DMS 273 (cell line): ENCODE results near the gene MACC1.

Source experiments
- DNase-seq: peaks from one replicate; lab custom pipeline; 2025; ENCODE audit not compliant: unreplicated experiment; lab: John Stamatoyannopoulos, UW

The MACC1 gene

DNA sequence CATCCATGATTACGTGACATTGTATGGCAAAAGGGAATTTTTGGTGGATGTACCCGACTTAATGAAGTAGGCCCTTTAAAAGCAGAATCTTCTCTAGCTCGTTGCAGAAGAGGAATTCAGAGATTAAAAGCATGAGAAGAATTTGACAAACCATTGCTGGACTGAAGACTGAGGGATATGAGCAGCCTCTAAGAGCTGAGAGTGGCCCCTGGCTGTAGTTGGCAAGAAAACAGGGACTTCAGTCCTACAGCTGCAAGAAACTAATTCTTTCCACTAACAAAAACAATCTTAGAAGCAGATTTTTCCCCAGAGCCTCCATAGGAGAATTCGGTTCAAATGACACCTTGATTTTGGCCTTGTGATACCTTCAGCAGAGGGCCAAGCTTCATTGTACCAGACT is 34.1 kb downstream of the MACC1 start:
- DNase-seq, result no peak

DNA sequence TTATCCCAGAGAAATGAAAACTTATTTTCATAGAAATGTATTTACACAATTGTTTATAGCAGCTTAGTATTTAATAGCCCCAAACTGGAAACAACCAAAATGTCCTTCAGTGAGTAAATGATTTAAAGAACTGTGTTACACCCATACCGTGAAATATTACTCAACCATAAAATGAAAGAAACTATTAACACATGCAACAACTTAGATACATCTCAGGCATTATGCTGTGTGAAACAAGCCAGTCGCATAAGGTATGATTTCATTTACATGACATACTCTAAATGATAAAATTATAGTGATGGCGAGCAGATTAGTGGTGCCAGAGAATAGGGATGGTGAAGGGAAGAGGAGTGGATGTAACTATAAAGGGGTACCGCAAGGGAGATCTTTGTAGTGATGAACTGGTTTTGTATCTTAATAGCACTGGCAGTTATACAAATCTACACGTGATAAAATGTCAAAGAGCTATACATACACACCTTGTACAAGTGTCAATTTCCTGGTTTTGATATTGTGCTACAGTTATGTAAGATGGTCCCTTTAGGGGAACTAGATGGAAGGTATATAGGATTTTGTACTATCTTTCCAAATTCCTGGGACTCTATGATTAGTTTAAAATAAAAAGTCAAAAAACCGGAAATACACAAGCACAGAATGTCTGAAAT is 40.5 kb downstream of the MACC1 start:
- no peak for DNase-seq

DNA sequence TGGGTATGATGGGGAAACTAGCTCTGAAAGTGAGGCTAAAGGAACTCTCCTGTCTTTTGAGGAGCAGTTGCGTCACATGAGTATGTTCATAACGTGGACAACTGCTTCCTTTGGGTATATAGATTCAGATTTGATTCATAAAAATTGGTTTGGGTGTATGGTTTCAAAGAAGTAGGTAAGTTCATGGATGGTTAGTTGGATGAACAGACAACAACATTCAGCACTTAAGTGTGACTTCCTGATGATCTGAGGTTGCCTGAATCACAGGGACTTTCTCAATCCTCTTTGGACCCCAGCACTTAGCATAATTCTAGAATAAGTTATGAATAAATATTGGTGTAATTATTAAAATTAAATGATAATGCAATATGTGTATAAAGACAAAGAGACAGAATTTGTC is 43.4 kb downstream of the MACC1 start:
- DNase-seq, result no peak

DNA sequence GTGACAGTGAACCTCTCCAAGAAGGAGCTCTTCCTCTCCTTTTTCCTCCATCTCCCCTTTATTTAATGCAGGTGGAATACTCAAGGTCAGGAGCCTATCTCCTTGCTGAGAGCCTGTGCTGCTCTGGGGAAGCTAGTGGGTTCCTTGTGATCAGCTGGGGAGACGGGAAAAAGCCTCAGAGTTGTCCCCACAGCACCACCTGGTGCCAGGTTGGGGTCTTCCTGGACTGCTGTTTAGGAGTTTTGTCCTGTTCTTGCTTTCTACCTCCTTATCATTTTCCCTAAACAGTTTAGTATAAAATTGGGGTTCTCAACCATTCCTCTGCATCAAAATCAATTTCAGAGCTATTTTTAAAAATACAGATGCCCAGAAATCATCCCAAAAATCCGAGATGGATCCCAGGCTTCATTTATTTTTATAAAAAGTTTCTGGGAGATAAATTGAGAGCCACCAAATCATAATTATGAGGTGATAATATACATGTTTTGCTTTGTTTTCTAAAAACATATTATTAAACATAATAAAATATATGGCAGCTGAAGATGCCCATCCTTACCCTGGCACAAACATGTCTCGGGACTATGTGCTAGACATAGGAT is 44.3 kb downstream of the MACC1 start:
- peak; percentile 80 for DNase-seq

DNA sequence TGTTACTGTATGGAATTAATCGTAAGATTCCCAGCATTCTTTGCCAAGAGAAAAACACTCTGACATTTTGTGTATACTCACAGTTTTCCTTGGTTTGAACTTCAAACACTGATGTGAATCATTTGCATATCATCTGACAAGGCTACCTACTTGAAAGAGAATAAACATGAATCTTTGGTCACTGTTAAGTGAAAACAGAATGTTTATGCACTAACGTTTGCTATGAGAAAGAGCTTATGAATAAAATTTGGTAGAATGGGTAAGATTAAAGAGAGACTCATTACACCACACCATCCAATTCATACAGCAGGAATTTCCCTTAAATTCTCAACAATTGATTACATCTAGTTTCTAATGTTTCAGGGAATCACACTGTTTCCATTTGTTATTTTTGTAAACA is 46.6 kb downstream of the MACC1 start:
- DNase-seq, result no peak

DNA sequence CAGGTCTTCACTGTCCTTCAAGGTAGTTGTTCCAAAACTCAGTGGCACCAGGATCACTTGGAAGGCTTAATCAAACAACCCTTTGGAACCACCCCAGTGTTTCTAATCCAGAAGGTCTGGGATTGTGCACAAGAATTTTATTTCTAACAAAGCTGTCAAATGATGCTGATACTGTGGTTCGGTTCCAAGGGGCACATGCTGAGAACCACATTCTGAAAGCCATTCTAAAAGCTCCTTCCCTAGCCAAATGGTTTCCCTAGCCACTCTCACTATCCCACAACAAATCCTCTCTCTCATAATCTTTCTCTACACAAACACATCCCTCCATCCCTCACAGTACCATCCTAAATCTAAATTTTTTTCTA is 52.1 kb downstream of the MACC1 start:
- no peak for DNase-seq

DNA sequence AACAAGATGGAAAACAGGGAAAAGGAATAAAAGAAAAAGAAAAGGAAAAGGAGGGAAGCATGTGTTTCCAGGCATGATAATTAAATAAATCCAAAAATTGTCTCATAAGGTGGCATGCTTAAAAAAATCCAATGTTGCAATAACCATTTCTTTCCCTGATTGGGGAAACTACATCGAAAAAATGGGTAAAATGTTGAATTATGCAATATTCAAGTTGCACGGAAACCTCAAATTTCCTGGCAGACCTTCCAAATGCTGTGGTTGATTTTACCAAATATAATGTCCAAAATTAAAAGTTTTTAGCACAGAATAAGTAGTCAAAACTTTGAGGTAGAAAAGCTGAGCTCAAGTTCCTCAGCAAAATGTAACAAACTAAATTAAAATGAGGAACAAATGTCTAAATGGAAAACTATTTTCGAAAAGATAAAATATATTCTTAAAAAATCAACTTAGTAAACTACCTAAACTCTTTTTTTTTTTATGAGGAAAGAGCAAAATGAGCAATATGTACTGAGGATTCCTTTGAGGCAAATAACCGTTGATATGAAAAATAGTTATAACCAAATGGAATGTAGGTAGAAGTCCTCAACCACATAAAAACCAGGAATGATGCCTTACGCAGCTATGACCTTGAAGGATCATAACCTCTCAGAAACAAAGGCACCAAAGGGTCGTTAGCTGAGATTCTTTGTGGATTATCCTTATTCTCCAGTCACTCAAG is 52.6 kb downstream of the MACC1 start:
- DNase-seq, result no peak

DNA sequence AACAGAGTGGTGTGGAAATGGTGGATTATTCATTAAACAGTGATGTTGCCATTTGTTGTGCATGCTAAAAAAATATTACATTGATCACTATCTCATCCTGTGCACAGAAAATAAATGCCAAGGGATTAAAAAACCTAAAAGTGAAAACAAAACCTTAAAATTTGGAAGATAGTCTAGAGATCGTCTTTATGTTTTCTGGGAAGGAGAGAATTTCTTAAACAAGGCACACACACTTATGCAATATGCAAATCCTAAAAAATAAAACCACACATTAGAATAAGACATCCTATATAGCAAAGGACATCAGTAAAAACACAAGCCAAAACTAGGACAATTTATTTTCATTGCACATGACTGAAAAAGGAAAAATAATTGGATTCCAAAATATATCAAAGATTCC is 54.5 kb downstream of the MACC1 start:
- no peak for DNase-seq

DNA sequence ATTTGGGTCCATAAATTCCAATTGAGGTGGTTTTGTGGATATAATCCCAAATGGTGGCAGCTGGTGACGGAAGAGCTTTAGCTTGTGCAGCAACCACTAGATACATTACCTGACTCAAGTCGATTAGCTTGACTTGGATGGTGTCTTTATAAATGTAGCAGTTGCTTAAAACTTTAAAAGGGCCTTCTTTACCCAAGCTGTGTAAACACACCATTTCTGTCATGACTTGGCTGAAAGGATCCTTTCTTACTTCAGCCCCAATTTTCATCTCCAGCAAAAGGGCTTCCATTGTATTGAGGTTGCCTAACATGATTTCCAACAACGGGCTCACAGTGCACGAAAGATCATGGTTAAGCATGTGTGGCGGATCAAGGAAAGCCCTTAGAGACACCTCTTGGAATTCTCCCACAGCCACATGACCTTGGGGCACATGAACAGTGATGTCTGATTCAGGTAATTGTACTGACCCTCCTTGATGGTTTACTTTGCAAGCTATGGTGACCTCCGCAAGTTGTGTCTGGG is 57.9 kb downstream of the MACC1 start:
- DNase-seq, result no peak

DNA sequence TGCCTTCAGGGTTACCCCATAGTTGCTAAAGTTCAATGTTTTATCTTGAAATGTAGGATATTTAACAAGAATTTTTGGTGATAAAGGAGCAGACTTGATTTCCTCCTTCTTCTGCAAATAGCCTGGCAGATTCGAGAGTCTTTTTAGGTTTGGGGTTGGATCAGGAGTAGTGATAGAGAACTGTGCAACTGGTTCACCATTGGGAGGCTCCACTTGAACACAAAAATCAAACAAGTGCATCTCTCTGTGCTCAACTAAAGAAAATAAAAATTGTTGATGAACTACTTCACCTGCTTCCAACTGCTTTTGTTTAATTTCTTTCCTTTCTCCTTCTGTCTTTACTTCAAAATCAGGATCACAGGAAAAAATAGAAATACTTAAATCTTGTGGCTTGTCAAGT is 58.5 kb downstream of the MACC1 start:
- DNase-seq, result no peak

DNA sequence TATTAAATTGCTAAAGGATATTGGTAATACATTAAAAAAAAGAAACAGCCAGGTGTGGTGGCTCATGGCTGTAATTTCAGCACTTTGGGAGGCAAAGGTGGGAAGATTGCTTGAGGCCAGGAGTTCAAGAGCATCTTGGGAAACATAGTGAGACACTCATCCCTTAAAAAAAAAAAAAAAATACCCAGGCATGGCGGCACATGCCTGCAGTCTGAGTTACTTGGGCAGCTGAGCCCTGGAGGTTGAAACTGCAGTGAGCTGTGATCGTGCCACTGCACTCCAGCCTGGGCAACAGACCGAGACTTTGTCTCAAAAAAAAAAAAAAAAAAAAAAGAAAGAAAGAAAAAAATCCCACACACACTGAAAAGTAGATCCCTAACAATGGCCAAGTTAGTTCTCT is 59.7 kb downstream of the MACC1 start:
- no peak for DNase-seq

DNA sequence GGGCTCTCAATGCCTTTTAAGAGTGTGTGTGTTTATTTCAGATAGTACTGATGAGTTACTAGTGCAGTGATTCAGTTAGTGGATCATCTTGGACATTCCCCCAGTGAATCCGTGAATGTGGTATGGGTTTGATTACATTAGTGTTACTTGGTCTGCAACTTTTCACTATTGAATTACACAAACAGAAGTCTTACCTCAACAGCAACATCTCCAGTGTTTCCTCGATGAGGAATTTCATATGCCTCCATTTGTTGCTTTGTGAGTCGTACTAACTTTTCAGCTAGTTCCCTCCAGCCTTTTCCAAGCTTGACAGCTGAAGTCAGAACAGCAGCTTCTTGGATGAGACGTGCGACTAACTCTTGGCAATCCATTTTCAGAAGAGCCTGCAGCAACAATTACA is 63.2 kb downstream of the MACC1 start:
- no peak for DNase-seq

DNA sequence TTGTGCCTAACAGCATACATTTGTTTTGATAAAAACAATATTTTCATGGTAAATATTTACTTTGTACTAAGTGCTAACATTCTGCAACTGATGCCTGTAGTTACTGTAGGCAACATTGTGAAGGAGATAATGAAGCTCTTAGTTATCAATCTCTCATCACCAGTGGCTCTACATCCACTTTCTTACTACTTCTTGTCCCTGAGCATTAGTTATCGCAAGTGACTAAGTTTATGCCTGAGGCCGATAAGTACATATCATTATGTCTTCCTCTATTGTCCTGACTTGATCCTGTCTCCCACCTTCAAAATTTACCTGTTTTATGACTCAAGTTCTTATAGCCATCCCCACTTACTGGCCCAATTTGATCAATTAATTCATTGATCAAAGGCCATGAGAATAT is 63.6 kb downstream of the MACC1 start:
- DNase-seq, result no peak

DNA sequence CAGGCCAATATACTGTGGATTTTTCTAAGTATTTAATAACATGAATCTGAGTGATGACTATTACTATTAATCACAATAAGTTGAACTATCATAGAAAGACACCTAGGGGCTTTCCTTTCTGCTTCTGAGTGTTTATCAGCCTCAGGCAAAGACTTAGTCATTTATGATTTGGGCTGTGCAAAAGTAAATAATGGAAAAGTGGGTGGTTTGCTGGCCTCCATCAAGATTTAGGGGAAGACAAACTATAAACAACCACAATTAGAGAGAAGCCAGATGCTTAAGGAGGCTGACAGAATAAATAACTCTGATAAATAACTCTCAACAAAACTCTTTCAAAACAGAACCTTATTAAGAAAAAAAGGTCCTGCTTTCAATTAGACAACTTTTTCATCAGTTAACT is 64.7 kb downstream of the MACC1 start:
- DNase-seq, result no peak

DNA sequence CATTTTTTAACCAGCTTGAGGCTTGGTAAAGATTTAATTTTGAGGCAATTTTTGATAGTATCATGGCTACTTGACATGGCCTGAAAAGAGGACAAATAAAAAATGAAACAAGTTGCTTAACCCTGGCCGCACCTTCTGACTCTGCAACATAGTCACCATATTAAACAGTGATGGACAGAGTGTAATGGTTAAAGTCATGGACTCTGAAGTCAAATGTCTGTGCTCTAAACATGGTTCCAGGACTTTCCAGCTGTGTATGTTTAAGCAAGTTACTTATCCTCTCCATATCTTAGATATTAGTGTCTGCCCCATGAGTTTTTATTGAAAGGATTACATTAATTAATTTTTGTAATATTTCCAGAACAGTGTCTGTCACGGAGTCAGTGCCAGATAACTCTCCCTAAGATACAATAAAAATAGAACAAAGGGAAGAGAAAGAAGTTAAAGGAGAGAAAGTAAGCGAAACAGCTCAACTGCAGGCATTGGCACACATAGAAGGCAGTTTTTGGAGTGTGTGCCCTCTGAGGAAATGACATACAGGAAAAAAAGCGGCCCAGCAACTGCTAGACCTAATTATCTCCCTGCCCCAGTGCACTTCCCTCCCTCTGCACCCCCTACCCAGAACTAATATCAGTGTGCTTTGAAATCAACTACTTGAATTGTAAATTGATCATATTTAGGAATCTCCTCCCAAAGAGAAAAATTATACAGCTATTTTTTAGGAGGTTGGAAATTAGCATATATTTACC is 65.3 kb downstream of the MACC1 start:
- no peak for DNase-seq

DNA sequence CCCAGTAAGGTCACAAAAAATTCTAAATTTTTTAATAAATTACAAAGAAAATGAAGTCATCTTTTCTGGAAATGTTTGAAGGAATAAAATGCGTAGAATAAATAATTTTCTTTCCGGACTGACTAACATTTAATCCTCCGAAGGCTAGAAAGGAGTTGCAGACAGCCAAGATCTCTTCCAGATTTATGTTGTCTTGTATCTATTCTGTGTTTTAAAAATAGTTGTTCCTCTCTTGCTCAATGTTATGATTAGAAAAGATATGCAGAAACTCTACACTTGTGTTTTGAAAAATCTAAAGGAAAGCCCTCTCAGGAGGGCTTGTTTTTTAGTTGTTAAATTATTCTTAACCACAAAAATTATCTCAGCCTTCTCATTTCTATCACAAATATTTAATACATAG is 70.7 kb downstream of the MACC1 start:
- no peak for DNase-seq

DNA sequence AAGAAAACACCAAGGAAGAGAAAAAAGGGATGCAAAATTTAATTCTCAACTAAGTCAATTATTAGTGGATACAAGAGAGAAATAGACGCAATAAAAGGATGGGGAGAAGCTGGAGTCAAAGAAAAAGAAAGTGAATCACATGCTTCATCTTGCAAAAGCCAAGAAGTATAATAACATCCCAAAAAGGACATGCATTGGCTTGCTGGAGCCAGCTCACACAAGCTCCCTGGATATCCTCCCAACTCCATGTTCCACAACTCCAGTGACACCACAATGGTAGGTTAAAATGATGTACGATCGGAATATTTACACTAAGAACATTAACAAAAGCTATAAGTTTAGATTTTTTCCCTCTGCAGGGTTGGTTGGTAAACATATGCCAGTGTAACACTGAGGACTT is 72.4 kb downstream of the MACC1 start:
- DNase-seq, result no peak

DNA sequence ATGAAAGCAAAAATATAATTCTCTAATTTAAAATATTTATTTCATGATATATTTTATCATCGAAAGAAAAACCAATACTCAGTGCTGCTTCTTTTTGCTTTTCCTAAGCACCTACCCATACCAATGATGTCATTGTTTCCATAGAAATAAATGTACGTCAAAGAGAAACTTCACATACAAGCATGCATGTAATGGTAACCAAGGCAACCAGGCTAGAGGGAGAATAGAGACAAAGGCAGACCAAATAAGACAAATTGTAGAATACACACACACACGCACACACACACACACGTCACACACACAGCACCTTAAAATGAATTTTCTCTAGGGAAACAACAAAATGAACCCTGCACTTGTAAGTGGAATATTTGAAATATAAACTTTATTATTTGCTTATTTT is 75.5 kb downstream of the MACC1 start:
- peak; percentile 28 for DNase-seq

DNA sequence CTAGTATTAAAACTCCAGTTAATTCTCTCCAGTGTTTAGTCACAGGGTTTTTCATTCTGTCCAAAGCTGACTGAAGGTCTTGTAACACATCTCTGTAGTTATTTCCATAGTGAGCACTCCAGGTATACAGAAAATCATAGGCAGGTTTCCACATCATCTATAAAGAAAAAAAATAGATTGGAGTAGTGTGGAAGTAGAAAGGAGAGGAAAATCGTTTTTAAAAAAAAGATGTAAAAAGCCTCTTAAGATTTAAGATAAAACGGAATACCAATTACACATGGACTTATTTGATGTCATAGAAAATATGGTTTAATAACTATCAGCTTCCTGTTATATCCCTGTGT is 76.2 kb downstream of the MACC1 start:
- no peak for DNase-seq

DNA sequence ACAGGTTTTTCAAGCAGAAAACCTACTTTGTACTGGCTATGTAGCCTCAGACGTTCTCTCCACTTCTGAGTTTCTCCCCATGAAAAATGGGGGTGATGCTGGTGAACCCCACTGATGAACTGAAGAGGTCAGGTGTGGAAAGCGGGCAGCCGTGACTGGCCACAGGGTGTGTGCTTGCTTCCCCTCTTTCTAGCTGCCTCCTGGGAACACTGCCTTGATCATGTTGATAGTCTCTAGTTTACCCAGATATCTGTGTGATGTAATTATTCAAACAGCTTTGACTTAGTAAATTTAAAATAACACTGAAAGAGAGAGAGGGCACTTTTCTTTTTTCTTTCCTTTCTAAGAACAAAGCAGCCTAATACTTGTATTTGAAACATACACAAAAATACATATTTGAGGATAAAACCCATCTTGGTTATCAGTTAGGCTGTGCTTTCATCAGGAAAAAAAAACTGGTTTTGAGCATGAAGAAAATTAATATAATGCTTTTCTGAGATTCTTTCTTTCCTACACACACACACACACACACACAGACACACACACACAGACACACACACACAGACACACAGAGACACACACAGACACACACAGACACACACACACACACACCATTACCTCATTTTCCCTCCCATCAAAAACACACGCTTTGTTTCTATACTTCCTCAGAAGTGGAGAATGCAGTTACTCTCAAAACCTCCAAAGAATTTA is 76.7 kb downstream of the MACC1 start:
- no peak for DNase-seq

DNA sequence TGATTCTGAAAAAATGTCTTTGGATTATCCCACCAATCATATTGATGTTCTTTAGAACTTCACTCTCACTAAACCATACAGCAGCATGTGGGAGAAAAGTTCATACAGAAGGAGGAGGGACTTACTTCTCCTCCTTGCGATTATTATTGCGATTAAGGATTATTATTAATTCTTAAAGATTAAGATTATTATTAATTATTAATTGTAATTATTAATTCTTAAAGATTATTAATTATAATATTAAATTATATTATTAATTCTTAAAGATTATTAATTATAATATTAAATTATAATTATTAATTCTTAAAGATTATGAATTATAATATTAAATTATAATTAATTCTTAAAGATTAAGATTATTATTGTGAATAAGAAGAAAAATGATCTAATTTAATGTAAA is 80.5 kb downstream of the MACC1 start:
- DNase-seq, result no peak
